ENCODE results near the gene CCDC149. TPM values are rescaled to one million over a fixed set of nuclear protein-coding genes. Genes with fewer than 3 reads are reported as not detected.

The CCDC149 gene
- total and polyA plus RNA-seq, 2 donors (not counting 3 experiments of a cell fraction or from before 2014, with no cell fraction given) = 7.8 to 11.3 TPM

DNA sequence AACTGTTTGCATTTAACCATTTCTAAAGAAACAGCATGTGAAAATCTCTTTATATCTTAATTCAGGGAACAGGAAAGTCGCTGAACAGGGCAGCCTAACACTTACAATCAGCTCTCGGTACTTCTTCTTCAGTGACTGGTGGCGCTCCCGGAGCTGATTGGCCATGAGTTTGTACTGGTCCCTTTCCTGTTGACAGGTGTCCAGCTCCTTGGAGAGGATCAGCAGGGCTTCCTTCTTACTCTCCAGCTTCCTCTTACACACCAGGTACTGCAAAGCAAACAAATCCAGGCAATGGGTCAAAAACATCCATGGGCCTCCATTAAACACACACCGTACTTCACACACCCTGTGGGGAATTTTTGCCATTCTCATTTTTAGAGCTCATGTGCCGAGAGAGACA lies 36.4 kb downstream of the CCDC149 start:
- TF ChIP-seq POLR2A (IDR thresholded peaks at IDR 0.05; ENCODE audit: low read depth, low read length) (no peak), EZH2 (IDR thresholded peaks at IDR 0.05; ENCODE audit: borderline replicate concordance, low read depth, low read length, severe bottlenecking) (no peak), FOS (IDR thresholded peaks at IDR 0.05; ENCODE audit: borderline replicate concordance, insufficient read depth, low read length) (no peak), MYC (IDR thresholded peaks at IDR 0.05; ENCODE audit: low read depth, low read length) (no peak), POLR2AphosphoS5 (IDR thresholded peaks at IDR 0.05; ENCODE audit: insufficient read depth, low read depth, low read length) (no peak)
- TF ChIP-seq, protein P1, sequence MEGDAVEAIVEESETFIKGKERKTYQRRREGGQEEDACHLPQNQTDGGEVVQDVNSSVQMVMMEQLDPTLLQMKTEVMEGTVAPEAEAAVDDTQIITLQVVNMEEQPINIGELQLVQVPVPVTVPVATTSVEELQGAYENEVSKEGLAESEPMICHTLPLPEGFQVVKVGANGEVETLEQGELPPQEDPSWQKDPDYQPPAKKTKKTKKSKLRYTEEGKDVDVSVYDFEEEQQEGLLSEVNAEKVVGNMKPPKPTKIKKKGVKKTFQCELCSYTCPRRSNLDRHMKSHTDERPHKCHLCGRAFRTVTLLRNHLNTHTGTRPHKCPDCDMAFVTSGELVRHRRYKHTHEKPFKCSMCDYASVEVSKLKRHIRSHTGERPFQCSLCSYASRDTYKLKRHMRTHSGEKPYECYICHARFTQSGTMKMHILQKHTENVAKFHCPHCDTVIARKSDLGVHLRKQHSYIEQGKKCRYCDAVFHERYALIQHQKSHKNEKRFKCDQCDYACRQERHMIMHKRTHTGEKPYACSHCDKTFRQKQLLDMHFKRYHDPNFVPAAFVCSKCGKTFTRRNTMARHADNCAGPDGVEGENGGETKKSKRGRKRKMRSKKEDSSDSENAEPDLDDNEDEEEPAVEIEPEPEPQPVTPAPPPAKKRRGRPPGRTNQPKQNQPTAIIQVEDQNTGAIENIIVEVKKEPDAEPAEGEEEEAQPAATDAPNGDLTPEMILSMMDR (IDR thresholded peaks at IDR 0.05; ENCODE audit: extremely low read depth in 1 of 2, insufficient read depth in 1 of 2, low read depth in 1 of 2, low read length in 2 of 2) = no peak
- FAIRE-seq = no peak

DNA sequence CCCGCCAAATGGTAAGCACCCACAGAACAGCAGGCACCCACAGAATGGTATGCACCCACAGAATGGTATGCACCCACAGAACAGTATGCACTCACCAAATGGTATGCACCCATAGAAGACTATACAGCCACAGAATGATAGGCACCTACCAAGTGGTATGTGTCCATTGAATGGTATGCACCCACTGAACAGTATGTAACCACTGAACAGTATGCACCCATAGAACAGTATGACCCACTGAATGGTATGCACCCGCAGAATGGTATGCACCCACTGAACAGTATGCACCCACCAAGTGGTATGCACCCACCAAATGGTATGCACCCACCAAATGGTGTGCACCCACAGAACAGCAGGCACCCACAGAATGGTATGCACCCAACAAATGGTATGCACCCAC lies 40.1 kb downstream of the CCDC149 start:
- no peaks in the 10 kb centered on the region for H3K9me1 ChIP-seq (replicated peaks; ENCODE audit: control insufficient read depth, extremely low read depth, insufficient read depth, low read length)

More for the DNA sequence above, 36.4 kb downstream of the CCDC149 start:
- Histone ChIP-seq H3K4me3 (replicated peaks in 1 of 3; ENCODE audit: insufficient read depth in 1 of 3, low read depth in 1 of 3, low read length in 3 of 3) (no peak overlapping the region), H4K20me1 (replicated peaks; ENCODE audit: control insufficient read depth, extremely low read depth, insufficient read depth, low read length) (no peaks in the 10 kb centered on the region), H3K36me3 (ENCODE audit: control insufficient read depth in 2 of 2, extremely low read depth in 1 of 2, insufficient read depth in 2 of 2, low read length in 2 of 2) (no peaks in the 10 kb centered on the region), H3K9me1 (replicated peaks; ENCODE audit: control insufficient read depth, extremely low read depth, insufficient read depth, low read length) (no peaks in the 10 kb centered on the region), H3K27me3 (ENCODE audit: control insufficient read depth in 2 of 2, insufficient read depth in 2 of 2, low read length in 2 of 2) (no peaks in the 10 kb centered on the region), H2AFZ (ENCODE audit: low read depth, low read length) (no peak overlapping the region), H3K27ac (ENCODE audit: insufficient read depth, low read depth, low read length) (no peak overlapping the region), H3K9ac (replicated peaks; ENCODE audit: extremely low read depth, insufficient read depth, low read length) (no peak overlapping the region), H3K4me2 (ENCODE audit: insufficient read depth, low read length) (no peak overlapping the region), H3K4me1 (ENCODE audit: control insufficient read depth, extremely low read depth, insufficient read depth, low read length) (no peaks in the 10 kb centered on the region), H3K79me2 (ENCODE audit: control insufficient read depth, insufficient read depth, low read length) (no peaks in the 10 kb centered on the region), H3K9me3 (replicated peaks; ENCODE audit: control insufficient read depth, insufficient read depth, low read length) (no peaks in the 10 kb centered on the region)
- intact Hi-C loops (cut with micrococcal nuclease) (no loop called here), dilution Hi-C loops (cut with MboI; ENCODE audit: extremely low pct_ligation_motif_present, low sequenced_read_pairs) (no loop called here)
- no TSS peak for BruUV-seq (replicated peaks)
- POLR2A ChIA-PET = no interaction called here
- DNase-seq (ENCODE audit: low read depth, low spot score) = no peak
- CTCF ChIA-PET = interaction anchor here (1.0 kb wide), 1 partner anchor 10 kb away, joined by 3 read pairs; no protein-coding TSS in a partner anchor

More for the DNA sequence above, 40.1 kb downstream of the CCDC149 start:
- TF ChIP-seq GATA2 (IDR thresholded peaks at IDR 0.05; ENCODE audit: insufficient read depth, insufficient read length, low read depth, low read length) = no peak
- TF ChIP-seq, protein P2, sequence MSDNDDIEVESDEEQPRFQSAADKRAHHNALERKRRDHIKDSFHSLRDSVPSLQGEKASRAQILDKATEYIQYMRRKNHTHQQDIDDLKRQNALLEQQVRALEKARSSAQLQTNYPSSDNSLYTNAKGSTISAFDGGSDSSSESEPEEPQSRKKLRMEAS (IDR thresholded peaks at IDR 0.05; ENCODE audit: insufficient read depth, insufficient read length) = no peak
- no peak for TF ChIP-seq MYC (IDR thresholded peaks at IDR 0.05; ENCODE audit: low read depth, low read length)
- TF ChIP-seq JUN (IDR thresholded peaks at IDR 0.05; ENCODE audit: borderline replicate concordance, insufficient read depth, insufficient read length, low read depth) = no peak
- TF ChIP-seq, protein P1 (IDR thresholded peaks at IDR 0.05; ENCODE audit: extremely low read depth in 1 of 2, insufficient read depth in 1 of 2, low read depth in 1 of 2, low read length in 2 of 2) = no peak
- no peak for TF ChIP-seq POLR2AphosphoS5 (IDR thresholded peaks at IDR 0.05; ENCODE audit: insufficient read depth, low read depth, low read length)
- TF ChIP-seq FOS (IDR thresholded peaks at IDR 0.05; ENCODE audit: borderline replicate concordance, insufficient read depth, low read length) = no peak
- no peak for TF ChIP-seq EZH2 (IDR thresholded peaks at IDR 0.05; ENCODE audit: borderline replicate concordance, low read depth, low read length, severe bottlenecking)
- TF ChIP-seq POLR2A (IDR thresholded peaks at IDR 0.05; ENCODE audit: low read depth, low read length) = no peak
- H3K4me2 ChIP-seq (ENCODE audit: insufficient read depth, low read length) = no peak overlapping the region
- H3K4me3 ChIP-seq (replicated peaks in 1 of 3; ENCODE audit: insufficient read depth in 1 of 3, low read depth in 1 of 3, low read length in 3 of 3) = no peak overlapping the region
- intact Hi-C loops (cut with micrococcal nuclease) = no loop called here
- BruUV-seq (replicated peaks) = no TSS peak
- dilution Hi-C loops (cut with MboI; ENCODE audit: extremely low pct_ligation_motif_present, low sequenced_read_pairs) = no loop called here
- no peak overlapping the region for H2AFZ ChIP-seq (ENCODE audit: low read depth, low read length)
- no peak for FAIRE-seq
- no peaks in the 10 kb centered on the region for H3K4me1 ChIP-seq (ENCODE audit: control insufficient read depth, extremely low read depth, insufficient read depth, low read length)
- no peaks in the 10 kb centered on the region for H3K79me2 ChIP-seq (ENCODE audit: control insufficient read depth, insufficient read depth, low read length)
- H3K9me3 ChIP-seq (replicated peaks; ENCODE audit: control insufficient read depth, insufficient read depth, low read length) = no peaks in the 10 kb centered on the region
- DNase-seq (ENCODE audit: low read depth, low spot score) = no peak
- POLR2A ChIA-PET = no interaction called here
- no peaks in the 10 kb centered on the region for H4K20me1 ChIP-seq (replicated peaks; ENCODE audit: control insufficient read depth, extremely low read depth, insufficient read depth, low read length)
- H3K27me3 ChIP-seq (ENCODE audit: control insufficient read depth in 2 of 2, insufficient read depth in 2 of 2, low read length in 2 of 2) = no peaks in the 10 kb centered on the region
- H3K27ac ChIP-seq (ENCODE audit: insufficient read depth, low read depth, low read length) = no peak overlapping the region
- CTCF ChIA-PET = no interaction called here
- no peak overlapping the region for H3K9ac ChIP-seq (replicated peaks; ENCODE audit: extremely low read depth, insufficient read depth, low read length)
- H3K36me3 ChIP-seq (ENCODE audit: control insufficient read depth in 2 of 2, extremely low read depth in 1 of 2, insufficient read depth in 2 of 2, low read length in 2 of 2) = no peaks in the 10 kb centered on the region

All from endothelial cell of umbilical vein (primary cell).